H9 (cell line): Measurements from ENCODE around the gene CHST8. TPM values are rescaled to one million over a fixed set of nuclear protein-coding genes. Genes with fewer than 3 reads are reported as not detected.

ENCODE experiments used
- DNase-seq: peaks from one replicate; pipeline ENCODE4 v3.0.0-alpha.2; 2017
- H2AFZ ChIP-seq: one replicate; pipeline ENCODE4 v1.6.1; 2013; ENCODE audit warnings: mild to moderate bottlenecking, low read length, control low read depth, moderate library complexity
- H2AK5ac ChIP-seq: 2 replicates; pipeline ENCODE4 v1.6.1; 2013; ENCODE audit warnings: low read length, control low read depth, mixed read lengths; ENCODE audit not compliant: insufficient read length
- H2BK120ac ChIP-seq: one replicate; pipeline ENCODE4 v1.6.1; 2013; ENCODE audit warnings: low read depth, mild to moderate bottlenecking, low read length, control low read depth, inconsistent platforms; ENCODE audit not compliant: poor library complexity, severe bottlenecking
- H2BK12ac ChIP-seq: 2 replicates; pipeline ENCODE4 v1.6.1; 2013; ENCODE audit warnings: low read length, control low read depth, mixed read lengths, low read depth; ENCODE audit not compliant: insufficient read length
- H2BK15ac ChIP-seq: 2 replicates; pipeline ENCODE4 v1.6.1; 2013; ENCODE audit warnings: low read depth, low read length, control low read depth
- H2BK20ac ChIP-seq: one replicate; pipeline ENCODE4 v1.6.1; 2013; ENCODE audit warnings: low read depth, mild to moderate bottlenecking, low read length, control low read depth, inconsistent platforms; ENCODE audit not compliant: poor library complexity, severe bottlenecking
- H2BK5ac ChIP-seq: 2 replicates; pipeline ENCODE4 v1.6.1; 2013; ENCODE audit warnings: low read length, control low read depth, mixed read lengths; ENCODE audit not compliant: insufficient read length
- H3K14ac ChIP-seq: 2 replicates; pipeline ENCODE4 v1.6.1; 2013; ENCODE audit warnings: low read length, control low read depth; ENCODE audit not compliant: insufficient read depth
- H3K18ac ChIP-seq: 2 replicates; pipeline ENCODE4 v1.6.1; 2013; ENCODE audit warnings: low read depth, mild to moderate bottlenecking, mixed read lengths, low read length, control low read depth; ENCODE audit not compliant: insufficient read length
- H3K23ac ChIP-seq: 2 replicates; pipeline ENCODE4 v1.6.1; 2013; ENCODE audit warnings: low read length, control low read depth, mixed read lengths, low read depth; ENCODE audit not compliant: insufficient read length
- H3K23me2 ChIP-seq: 2 replicates; pipeline ENCODE4 v1.6.1; 2013; ENCODE audit warnings: low read depth, mild to moderate bottlenecking, mixed read lengths, low read length, control low read depth; ENCODE audit not compliant: insufficient read length, poor library complexity, severe bottlenecking
- H3K27ac ChIP-seq: 2 replicates; pipeline ENCODE4 v1.5.1; 2013; ENCODE audit warnings: low read length, control low read depth, mixed read lengths, low read depth; ENCODE audit not compliant: insufficient read length
- H3K27me3 ChIP-seq: 2 replicates; pipeline ENCODE4 v1.6.1; 2013; ENCODE audit warnings: low read length, control low read depth, inconsistent platforms; ENCODE audit not compliant: insufficient read depth
- H3K4ac ChIP-seq: 2 replicates; pipeline ENCODE4 v1.6.1; 2013; ENCODE audit warnings: low read depth, mild to moderate bottlenecking, control low read depth, inconsistent platforms, low read length, moderate library complexity
- H3K4me1 ChIP-seq: 2 replicates; pipeline ENCODE4 v1.6.1; 2013; ENCODE audit warnings: low read length, control low read depth, inconsistent platforms; ENCODE audit not compliant: insufficient read depth
- H3K4me2 ChIP-seq: 2 replicates; pipeline ENCODE4 v1.6.1; 2013; ENCODE audit warnings: low read length, control low read depth, mixed read lengths; ENCODE audit not compliant: insufficient read length, insufficient read depth
- H3K56ac ChIP-seq: 2 replicates; pipeline ENCODE4 v1.6.1; 2013; ENCODE audit warnings: low read depth, mild to moderate bottlenecking, mixed read lengths, low read length, control low read depth; ENCODE audit not compliant: insufficient read length
- H3K79me1 ChIP-seq: 2 replicates; pipeline ENCODE4 v1.6.1; 2013; ENCODE audit warnings: low read depth, mild to moderate bottlenecking, moderate library complexity, low read length, control low read depth, inconsistent platforms; ENCODE audit not compliant: insufficient read depth, poor library complexity, severe bottlenecking
- H3K79me2 ChIP-seq: 2 replicates; pipeline ENCODE4 v1.6.1; 2013; ENCODE audit warnings: low read length, control low read depth, inconsistent platforms; ENCODE audit not compliant: insufficient read depth
- H3K9ac ChIP-seq: 2 replicates; pipeline ENCODE4 v1.6.1; 2013; ENCODE audit warnings: low read length, control low read depth, mixed read lengths; ENCODE audit not compliant: insufficient read length; ENCODE audit errors: extremely low read depth
- H3K9me3 ChIP-seq: one replicate; pipeline ENCODE4 v1.6.1; 2013; ENCODE audit warnings: low read depth, low read length, inconsistent platforms; ENCODE audit not compliant: control insufficient read depth
- H3T11ph ChIP-seq: one replicate; pipeline ENCODE4 v1.6.1; 2013; ENCODE audit warnings: mild to moderate bottlenecking, low read length, control low read depth, inconsistent platforms
- H4K20me1 ChIP-seq: one replicate; pipeline ENCODE4 v1.6.1; 2013; ENCODE audit not compliant: control insufficient read depth, insufficient read length, insufficient read depth
- H4K5ac ChIP-seq: 2 replicates; pipeline ENCODE4 v1.6.1; 2013; ENCODE audit warnings: low read depth, mild to moderate bottlenecking, mixed read lengths, low read length, control low read depth; ENCODE audit not compliant: insufficient read length
- H4K8ac ChIP-seq: replicated peaks from 2 replicates; pipeline ENCODE4 v1.6.1; 2013; ENCODE audit warnings: low read length, control low read depth, mixed read lengths, low read depth; ENCODE audit not compliant: insufficient read length
- H4K91ac ChIP-seq: 2 replicates; pipeline ENCODE4 v1.6.1; 2013; ENCODE audit warnings: low read depth, mild to moderate bottlenecking, moderate library complexity, mixed read lengths, low read length, control low read depth; ENCODE audit not compliant: insufficient read length
- H3K27ac Mint-ChIP-seq, 3 experiments: 2 replicates in 2 of 3; 3 replicates in 1 of 3; pipeline ENCODE4 v1.8.0; 2020 to 2021; ENCODE audit warnings: mixed read lengths in 3 of 3, mild to moderate bottlenecking in 1 of 3, moderate library complexity in 1 of 3
- H3K27me3 Mint-ChIP-seq: 2 replicates; pipeline ENCODE4 v1.8.0; 2021; ENCODE audit warnings: low read depth, mild to moderate bottlenecking, moderate library complexity, mixed read lengths
- H3K36me3 Mint-ChIP-seq, 3 experiments: 2 replicates in 2 of 3; 3 replicates in 1 of 3; pipeline ENCODE4 v1.8.0; 2020 to 2021; ENCODE audit warnings: low read depth in 3 of 3, mixed read lengths in 3 of 3; ENCODE audit not compliant: insufficient read depth in 1 of 3
- H3K4me1 Mint-ChIP-seq, 2 experiments: 2 replicates each; pipeline ENCODE4 v1.8.0; 2020; ENCODE audit warnings: mixed read lengths in 2 of 2
- H3K4me3 Mint-ChIP-seq, 2 experiments: 2 replicates in 1 of 2; 3 replicates in 1 of 2; pipeline ENCODE4 v1.8.0; 2020 to 2021; ENCODE audit warnings: mild to moderate bottlenecking in 2 of 2, mixed read lengths in 2 of 2, moderate library complexity in 1 of 2
- H3K9me3 Mint-ChIP-seq, 2 experiments: 2 replicates in 1 of 2; 3 replicates in 1 of 2; pipeline ENCODE4 v1.8.0; 2020; ENCODE audit warnings: mild to moderate bottlenecking in 2 of 2, mixed read lengths in 2 of 2, moderate library complexity in 1 of 2
- WGBS: extraction: QIAGEN DNeasy Blood & Tissue Kit; methylation state at CpG from one replicate; pipeline ENCODE4 v1.1.7; 2013; ENCODE audit warnings: missing lambda C conversion rate, low lambda C conversion rate, mixed read lengths; ENCODE audit not compliant: insufficient read length; ENCODE audit errors: extremely low coverage; 5-methylcytosine and 5-hydroxymethylcytosine counted together
- total RNA-seq: library from RNA; stranded (reverse); gene quantifications from 2 replicates; pipeline ENCODE4 v1.2.1, GENCODE V29; 2021
- TF ChIP-seq, protein P1 (sequence below): fragments of 200-600 bp; sonication (generic); conservative IDR thresholded peaks from 3 replicates; pipeline ENCODE4 v1.8.0; 2021; ENCODE audit warnings: antibody characterized with exemption, mild to moderate bottlenecking

Gene CHST8
- total RNA-seq, 1 experiment from 2014 or later, result 5.1 TPM

DNA sequence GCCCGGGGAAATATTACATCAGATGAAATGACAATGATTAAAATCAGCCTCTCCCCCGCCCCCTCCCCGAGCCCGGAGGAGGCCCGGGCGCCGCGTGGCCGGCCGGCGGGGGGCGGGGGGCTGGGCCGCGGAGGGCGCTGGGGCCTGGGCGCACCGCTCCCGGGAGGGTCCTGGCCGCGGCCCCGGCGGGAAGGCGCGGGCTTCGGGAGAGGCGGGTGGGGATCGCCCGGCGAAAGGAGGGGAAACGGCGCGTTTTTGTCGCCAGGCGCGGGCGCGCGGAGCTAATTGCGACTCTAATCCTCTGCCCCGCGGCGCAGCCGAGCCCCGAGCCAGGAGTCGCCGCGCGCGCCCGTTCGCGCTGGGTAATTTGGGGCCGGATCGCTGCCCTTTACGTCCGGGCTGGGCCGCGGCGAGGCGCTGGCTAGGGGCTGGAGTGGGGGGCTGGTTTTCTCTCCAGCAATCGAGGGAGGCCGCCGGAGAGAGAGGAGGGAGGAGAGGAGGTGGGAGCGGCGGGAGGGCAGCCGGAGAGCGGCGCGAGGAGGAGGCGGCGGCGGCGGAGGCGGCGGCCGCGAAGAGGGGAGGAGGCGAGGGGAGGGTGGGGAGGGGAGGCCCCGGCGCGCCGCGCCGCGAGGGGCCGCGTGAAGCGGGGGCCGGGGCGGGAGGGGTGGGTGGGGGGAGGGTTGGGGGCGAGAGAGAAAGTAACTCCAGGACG is 174.6 kb downstream of the CHST8 start, which contains the start of gene KCTD15:
Gene KCTD15 (plus strand): TSS at position 707 of the 712 bp plus-strand sequence. CDS start 3,585 bp downstream, outside the sequence.
- Mint-ChIP-seq H3K9me3 (no peaks in the 10 kb centered on the region), H3K27me3 (peaks cover 7% of the 10 kb centered on the region), H3K27ac (peak within 1 kb of the TSS; percentile 88 to 95 (median 93); a peak in 6 of 7 replicates), H3K36me3 (peaks cover 0 to 21% (median 20%) of the 10 kb centered on the region in 3 experiments; a peak in 6 of 7 replicates), H3K4me3 (peak within 1 kb of the TSS; percentile 86 to 91), H3K4me1 (peaks cover 33 to 45% of the 10 kb centered on the region in 2 experiments)
- peak; percentile 47 for DNase-seq
- no peak within 1 kb of the TSS for H2AK5ac ChIP-seq
- peaks cover 8% of the 10 kb centered on the region; the same call in 1 of the 2 replicates for H3K4me1 ChIP-seq
- H3K23ac ChIP-seq, result no peak within 1 kb of the TSS
- no peaks in the 10 kb centered on the region for H3K79me2 ChIP-seq
- no peak within 1 kb of the TSS for H2BK15ac ChIP-seq
- no CpG with 5 or more reads among the region's 92 CpGs for WGBS
- no peak within 1 kb of the TSS; the same call in 1 of the 2 replicates for H3K4ac ChIP-seq
- H2BK20ac ChIP-seq, result no peak within 1 kb of the TSS
- no peak within 1 kb of the TSS for H3K56ac ChIP-seq
- H3K18ac ChIP-seq, result peak within 1 kb of the TSS; percentile 90
- no peak within 1 kb of the TSS for H3T11ph ChIP-seq
- H4K91ac ChIP-seq, result no peak within 1 kb of the TSS
- H3K14ac ChIP-seq, result peak within 1 kb of the TSS; percentile 87
- no peaks in the 10 kb centered on the region for H3K27me3 ChIP-seq
- peak within 1 kb of the TSS; percentile 80 for H3K4me2 ChIP-seq
- no peaks in the 10 kb centered on the region for H3K9me3 ChIP-seq
- H2BK120ac ChIP-seq, result peak within 1 kb of the TSS; percentile 65
- no peak within 1 kb of the TSS for H2AFZ ChIP-seq
- peak within 1 kb of the TSS; percentile 64 for H3K9ac ChIP-seq
- no peak within 1 kb of the TSS for H4K5ac ChIP-seq
- no peak within 1 kb of the TSS for H4K8ac ChIP-seq
- H4K20me1 ChIP-seq, result no peaks in the 10 kb centered on the region
- TF ChIP-seq, protein P1, sequence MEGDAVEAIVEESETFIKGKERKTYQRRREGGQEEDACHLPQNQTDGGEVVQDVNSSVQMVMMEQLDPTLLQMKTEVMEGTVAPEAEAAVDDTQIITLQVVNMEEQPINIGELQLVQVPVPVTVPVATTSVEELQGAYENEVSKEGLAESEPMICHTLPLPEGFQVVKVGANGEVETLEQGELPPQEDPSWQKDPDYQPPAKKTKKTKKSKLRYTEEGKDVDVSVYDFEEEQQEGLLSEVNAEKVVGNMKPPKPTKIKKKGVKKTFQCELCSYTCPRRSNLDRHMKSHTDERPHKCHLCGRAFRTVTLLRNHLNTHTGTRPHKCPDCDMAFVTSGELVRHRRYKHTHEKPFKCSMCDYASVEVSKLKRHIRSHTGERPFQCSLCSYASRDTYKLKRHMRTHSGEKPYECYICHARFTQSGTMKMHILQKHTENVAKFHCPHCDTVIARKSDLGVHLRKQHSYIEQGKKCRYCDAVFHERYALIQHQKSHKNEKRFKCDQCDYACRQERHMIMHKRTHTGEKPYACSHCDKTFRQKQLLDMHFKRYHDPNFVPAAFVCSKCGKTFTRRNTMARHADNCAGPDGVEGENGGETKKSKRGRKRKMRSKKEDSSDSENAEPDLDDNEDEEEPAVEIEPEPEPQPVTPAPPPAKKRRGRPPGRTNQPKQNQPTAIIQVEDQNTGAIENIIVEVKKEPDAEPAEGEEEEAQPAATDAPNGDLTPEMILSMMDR, result no peak
- H2BK5ac ChIP-seq, result no peak within 1 kb of the TSS
- peaks cover 13% of the 10 kb centered on the region for H3K23me2 ChIP-seq
- H2BK12ac ChIP-seq, result no peak within 1 kb of the TSS
- no peaks in the 10 kb centered on the region for H3K79me1 ChIP-seq
- H3K27ac ChIP-seq, result no peak within 1 kb of the TSS
